Prostate gland (tissue), 2 donors: Measurements from ENCODE around the gene SLC50A1.

Source experiments
- CTCF ChIP-seq, 4 experiments: fragments of 200-600 bp in 2 of 4; fragments of 450-650 bp in 2 of 4; sonication (generic) in 2 of 4; IDR thresholded peaks; 1 replicate in 3 of 4; 2 replicates in 1 of 4; pipeline ENCODE4 v1.5.1; 2016 to 2019; ENCODE audit warnings: antibody characterized with exemption in 4 of 4, mild to moderate bottlenecking in 2 of 4, moderate library complexity in 2 of 4
- POLR2A ChIP-seq: fragments of 450-650 bp; IDR thresholded peaks from one replicate; pipeline ENCODE4 v1.6.1; 2016; ENCODE audit warnings: antibody characterized with exemption, mild to moderate bottlenecking

- TF ChIP-seq POLR2A (no peak), CTCF (IDR thresholded peaks at IDR 0.05) (no peak)
Observed at GRCh38 chr1:155104605-155105534, 30.8 kb upstream of the SLC50A1 start.
